GM19351 (cell line): ENCODE measurements around the gene TSPAN3.

Source experiments
- ATAC-seq: cut with Tn5 transposase; IDR thresholded peaks from one replicate; pipeline ENCODE4 v1.9.1; 2021; ENCODE audit warnings: mild to moderate bottlenecking, moderate library complexity; ENCODE audit not compliant: unreplicated experiment

The TSPAN3 gene

GRCh38 chr15:77057685-77058084 lies 13.2 kb downstream of the TSPAN3 start:
- ATAC-seq = no peak

GRCh38 chr15:77057072-77057471 lies 13.8 kb downstream of the TSPAN3 start:
- ATAC-seq = no peak

- no peak for ATAC-seq
Measured at GRCh38 chr15:77053709-77054108, 17.2 kb downstream of the TSPAN3 start.

GRCh38 chr15:77052556-77052955 lies 18.4 kb downstream of the TSPAN3 start:
- ATAC-seq = no peak

GRCh38 chr15:77048135-77048876 lies 22.6 kb downstream of the TSPAN3 start:
- no peak for ATAC-seq

GRCh38 chr15:77046704-77047412 lies 24.1 kb downstream of the TSPAN3 start:
- ATAC-seq = no peak

- ATAC-seq = no peak
Measured at GRCh38 chr15:77045985-77046384, 24.9 kb downstream of the TSPAN3 start.

- no peak for ATAC-seq
Measured at GRCh38 chr15:77044228-77045042, 26.5 kb downstream of the TSPAN3 start.

- no peak for ATAC-seq
Measured at GRCh38 chr15:77042955-77043920, 27.7 kb downstream of the TSPAN3 start.

GRCh38 chr15:77042245-77042919 lies 28.5 kb downstream of the TSPAN3 start:
- no peak for ATAC-seq

GRCh38 chr15:77040673-77041072 lies 30.2 kb downstream of the TSPAN3 start:
- no peak for ATAC-seq

GRCh38 chr15:77039848-77040247 lies 31.1 kb downstream of the TSPAN3 start:
- no peak for ATAC-seq

- ATAC-seq = no peak
Measured at GRCh38 chr15:77039217-77039533, 31.7 kb downstream of the TSPAN3 start.

GRCh38 chr15:77038312-77039216 lies 32.3 kb downstream of the TSPAN3 start:
- no peak for ATAC-seq

- ATAC-seq = no peak
Measured at GRCh38 chr15:77037388-77038209, 33.3 kb downstream of the TSPAN3 start.

- ATAC-seq = no peak
Measured at GRCh38 chr15:77036537-77037387, 34.1 kb downstream of the TSPAN3 start.

- no peak for ATAC-seq
Measured at GRCh38 chr15:77035999-77036471, 34.9 kb downstream of the TSPAN3 start.
